Breast epithelium (tissue), 4 donors: Measurements from ENCODE around the gene SLC25A10. TPM values are rescaled to one million over a fixed set of nuclear protein-coding genes. Genes with fewer than 3 reads are reported as not detected.
A peak's percentile ranks its signal among the peaks of the same experiment; 100 is the strongest.

Source experiments
- DNase-seq, 2 donors: peaks; one replicate each; pipeline ENCODE4 v3.0.0-alpha.2; 2019; ENCODE audit warnings: low spot score in 2 of 2
- H3K27ac ChIP-seq, 2 donors: fragments of 200-600 bp; sonication (generic) in 1 of 2; one replicate each; pipeline ENCODE4 v1.5.1; 2016 to 2019; ENCODE audit warnings: mild to moderate bottlenecking in 1 of 2
- H3K27me3 ChIP-seq, 2 donors: fragments of 200-600 bp; sonication (generic) in 1 of 2; one replicate each; pipeline versions ENCODE4 v1.5.1 to v1.6.0; 2017 to 2019; ENCODE audit warnings: control low read depth in 1 of 2, mild to moderate bottlenecking in 1 of 2
- H3K36me3 ChIP-seq: fragments of 200-600 bp; one replicate; pipeline ENCODE4 v1.5.1; 2019
- H3K4me1 ChIP-seq, 2 donors: fragments of 200-600 bp; sonication (generic); one replicate each; pipeline ENCODE4 v1.5.1; 2016 to 2019; ENCODE audit warnings: control low read depth in 1 of 2
- H3K4me3 ChIP-seq, 3 donors: fragments of 200-600 bp; sonication (generic); 1 replicate in 2 of 3; 2 replicates in 1 of 3; pipeline ENCODE4 v1.5.1; 2016 to 2019; ENCODE audit warnings: mild to moderate bottlenecking in 3 of 3, moderate library complexity in 2 of 3
- H3K9me3 ChIP-seq, 2 donors: fragments of 200-600 bp; sonication (generic) in 1 of 2; one replicate each; pipeline ENCODE4 v1.5.1; 2016 to 2019; ENCODE audit warnings: control low read depth in 1 of 2
- POLR2A ChIP-seq: fragments of 450-650 bp; IDR thresholded peaks from one replicate; pipeline ENCODE4 v1.6.1; 2016; ENCODE audit warnings: antibody characterized with exemption, mild to moderate bottlenecking, moderate library complexity
- POLR2AphosphoS5 ChIP-seq, 3 donors: sonication (generic); formaldehyde crosslinking; IDR thresholded peaks; one replicate each; pipeline ENCODE4 v1.6.1; 2017; ENCODE audit warnings: antibody characterized with exemption in 3 of 3
- intact Hi-C: fragments of 100-400 bp; cut with DNase I; formaldehyde crosslinking; loops from one replicate; pipeline ENCODE4 v1.15.1; 2023; ENCODE audit warnings: low total_unique reads
- total RNA-seq, 3 donors: library from RNA; depleted of rRNA; stranded (reverse); fragments of >200 nt; gene quantifications; one replicate each; pipeline ENCODE4 v1.1.0, GENCODE V29; 2016
- TF ChIP-seq, protein P1 (sequence below), 3 donors: fragments of 450-650 bp; IDR thresholded peaks; one replicate each; pipeline ENCODE4 v1.5.1; 2016 to 2017; ENCODE audit warnings: antibody characterized with exemption in 3 of 3, mild to moderate bottlenecking in 3 of 3, moderate library complexity in 3 of 3

The SLC25A10 gene
- total RNA-seq, 3 donors from 2014 or later, result 9.8 to 28.0 (median 24.4) TPM

DNA sequence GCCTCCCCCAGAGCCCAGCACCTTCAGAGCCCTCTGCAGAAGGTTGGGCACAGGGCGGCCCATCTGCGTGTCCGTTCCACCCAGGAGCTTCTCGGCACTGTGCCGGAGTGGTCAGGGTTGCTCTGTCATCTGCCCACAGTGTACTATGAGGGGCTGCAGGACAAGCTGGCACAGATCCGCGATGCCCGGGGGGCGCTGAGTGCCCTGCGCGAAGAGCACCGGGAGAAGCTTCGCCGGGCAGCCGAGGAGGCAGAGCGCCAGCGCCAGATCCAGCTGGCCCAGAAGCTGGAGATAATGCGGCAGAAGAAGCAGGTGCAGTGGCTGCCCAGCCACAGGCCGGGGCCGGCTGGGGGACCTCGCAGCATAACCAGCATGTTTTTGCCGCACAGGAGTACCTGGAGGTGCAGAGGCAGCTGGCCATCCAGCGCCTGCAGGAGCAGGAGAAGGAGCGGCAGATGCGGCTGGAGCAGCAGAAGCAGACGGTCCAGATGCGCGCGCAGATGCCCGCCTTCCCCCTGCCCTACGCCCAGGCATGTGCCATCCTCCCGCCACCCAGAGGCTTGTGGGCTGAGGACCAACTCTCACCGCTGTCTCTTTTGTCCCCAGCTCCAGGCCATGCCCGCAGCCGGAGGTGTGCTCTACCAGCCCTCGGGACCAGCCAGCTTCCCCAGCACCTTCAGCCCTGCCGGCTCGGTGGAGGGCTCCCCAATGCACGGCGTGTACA is 15.7 kb upstream of the SLC25A10 start:
- Histone ChIP-seq H3K27me3 (no peaks in the 10 kb centered on the region), H3K4me1 (peaks cover 2 to 3% of the 10 kb centered on the region in 2 donors), H3K27ac (no peak overlapping the region), H3K36me3 (peaks cover 12% of the 10 kb centered on the region), H3K4me3 (no peak overlapping the region), H3K9me3 (no peaks in the 10 kb centered on the region)
- intact Hi-C loops, result no loop called here
- DNase-seq, result no peak
- TF ChIP-seq POLR2A, result no peak
- TF ChIP-seq, protein P1, sequence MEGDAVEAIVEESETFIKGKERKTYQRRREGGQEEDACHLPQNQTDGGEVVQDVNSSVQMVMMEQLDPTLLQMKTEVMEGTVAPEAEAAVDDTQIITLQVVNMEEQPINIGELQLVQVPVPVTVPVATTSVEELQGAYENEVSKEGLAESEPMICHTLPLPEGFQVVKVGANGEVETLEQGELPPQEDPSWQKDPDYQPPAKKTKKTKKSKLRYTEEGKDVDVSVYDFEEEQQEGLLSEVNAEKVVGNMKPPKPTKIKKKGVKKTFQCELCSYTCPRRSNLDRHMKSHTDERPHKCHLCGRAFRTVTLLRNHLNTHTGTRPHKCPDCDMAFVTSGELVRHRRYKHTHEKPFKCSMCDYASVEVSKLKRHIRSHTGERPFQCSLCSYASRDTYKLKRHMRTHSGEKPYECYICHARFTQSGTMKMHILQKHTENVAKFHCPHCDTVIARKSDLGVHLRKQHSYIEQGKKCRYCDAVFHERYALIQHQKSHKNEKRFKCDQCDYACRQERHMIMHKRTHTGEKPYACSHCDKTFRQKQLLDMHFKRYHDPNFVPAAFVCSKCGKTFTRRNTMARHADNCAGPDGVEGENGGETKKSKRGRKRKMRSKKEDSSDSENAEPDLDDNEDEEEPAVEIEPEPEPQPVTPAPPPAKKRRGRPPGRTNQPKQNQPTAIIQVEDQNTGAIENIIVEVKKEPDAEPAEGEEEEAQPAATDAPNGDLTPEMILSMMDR (IDR thresholded peaks at IDR 0.05), result no peak
- no peak for TF ChIP-seq POLR2AphosphoS5 (IDR thresholded peaks at IDR 0.05)

DNA sequence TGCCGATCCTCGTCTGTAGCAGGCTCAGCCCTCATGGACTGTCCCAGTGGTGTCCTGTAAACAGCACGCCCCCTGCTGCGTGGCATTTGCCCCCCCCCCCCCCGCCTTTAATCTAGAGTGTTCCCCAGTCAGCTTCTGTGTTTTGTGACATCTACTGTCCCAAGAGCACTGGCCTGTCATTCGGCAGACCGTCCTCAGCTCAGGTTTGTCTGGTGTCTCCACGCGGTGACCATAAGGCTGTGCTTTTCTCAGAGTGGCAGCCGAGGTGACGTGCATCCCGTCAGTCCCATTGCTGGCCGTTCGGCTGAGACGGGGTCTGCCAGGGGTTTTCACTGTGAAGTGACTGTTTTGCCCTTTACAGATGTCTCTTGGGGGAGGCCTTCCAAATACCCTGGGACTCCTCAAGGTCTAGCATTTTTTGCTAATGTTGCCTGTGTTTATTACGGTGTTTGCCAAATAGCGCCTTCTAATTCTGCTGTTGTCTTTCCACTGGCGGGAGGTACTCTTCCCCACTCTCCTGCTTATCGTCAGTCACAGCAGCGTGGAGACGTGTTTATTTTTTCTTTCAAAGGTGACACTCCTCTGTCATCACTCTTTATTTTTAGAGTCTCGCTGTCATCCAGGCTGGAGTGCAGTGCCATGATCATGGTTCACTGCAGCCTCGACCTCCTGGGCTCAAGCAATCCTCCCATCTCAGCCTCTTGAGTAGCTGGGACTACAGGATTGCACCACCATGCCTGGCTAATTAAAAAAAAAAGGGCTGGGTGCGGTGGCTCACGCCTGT is 14.6 kb upstream of the SLC25A10 start:
- TF ChIP-seq POLR2AphosphoS5 (IDR thresholded peaks at IDR 0.05) (no peak), POLR2A (no peak)
- TF ChIP-seq, protein P1 (IDR thresholded peaks at IDR 0.05), result no peak
- Histone ChIP-seq H3K4me1 (peaks cover 10 to 13% of the 10 kb centered on the region in 2 donors), H3K9me3 (no peaks in the 10 kb centered on the region), H3K27me3 (no peaks in the 10 kb centered on the region), H3K27ac (no peak overlapping the region), H3K36me3 (peaks cover 6% of the 10 kb centered on the region), H3K4me3 (no peak overlapping the region)
- DNase-seq, result no peak
- intact Hi-C loops, result no loop called here

DNA sequence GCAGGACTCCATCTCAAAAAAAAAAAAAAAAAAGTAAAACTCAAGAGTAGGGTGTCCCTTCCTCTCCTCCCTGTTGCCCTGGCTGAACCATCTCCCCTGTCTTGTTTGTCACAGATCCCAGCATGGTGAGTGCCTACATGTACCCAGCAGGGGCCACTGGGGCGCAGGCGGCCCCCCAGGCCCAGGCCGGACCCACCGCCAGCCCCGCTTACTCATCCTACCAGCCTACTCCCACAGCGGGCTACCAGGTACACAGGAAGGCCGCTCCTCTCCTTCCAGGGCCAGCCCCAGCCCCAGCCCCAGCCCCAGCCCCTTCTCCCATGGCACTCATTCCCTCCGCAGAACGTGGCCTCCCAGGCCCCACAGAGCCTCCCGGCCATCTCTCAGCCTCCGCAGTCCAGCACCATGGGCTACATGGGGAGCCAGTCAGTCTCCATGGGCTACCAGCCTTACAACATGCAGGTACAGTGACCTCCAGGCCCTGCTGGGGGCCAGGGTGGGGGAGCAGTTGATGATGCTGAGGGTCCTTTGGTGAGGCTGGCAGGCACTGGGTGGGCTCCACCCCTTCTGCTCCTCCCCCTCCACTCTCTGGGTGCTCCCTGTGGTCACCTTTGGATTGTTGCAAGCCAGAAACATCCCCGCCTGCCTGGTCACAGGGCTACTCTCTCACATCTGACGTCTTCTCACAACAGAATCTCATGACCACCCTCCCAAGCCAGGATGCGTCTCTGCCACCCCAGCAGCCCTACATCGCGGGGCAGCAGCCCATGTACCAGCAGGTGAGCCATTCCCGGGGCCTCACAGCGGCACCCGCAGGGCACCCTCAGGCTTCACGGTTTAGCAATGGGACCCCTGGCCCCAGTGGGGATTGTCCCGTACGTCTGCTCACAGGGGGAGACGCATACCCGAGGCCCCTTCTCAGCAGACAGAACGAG is 11.5 kb upstream of the SLC25A10 start:
- Histone ChIP-seq H3K27me3 (no peaks in the 10 kb centered on the region), H3K9me3 (no peaks in the 10 kb centered on the region), H3K4me1 (peaks cover 23% of the 10 kb centered on the region in 2 donors), H3K4me3 (peak overlapping the region in 1 of 3 donors; percentile 99), H3K36me3 (peaks cover 6% of the 10 kb centered on the region), H3K27ac (no peak overlapping the region)
- DNase-seq, result no peak
- TF ChIP-seq POLR2A (no peak), POLR2AphosphoS5 (IDR thresholded peaks at IDR 0.05) (no peak)
- TF ChIP-seq, protein P1 (IDR thresholded peaks at IDR 0.05), result no peak
- intact Hi-C loops, result no loop called here

DNA sequence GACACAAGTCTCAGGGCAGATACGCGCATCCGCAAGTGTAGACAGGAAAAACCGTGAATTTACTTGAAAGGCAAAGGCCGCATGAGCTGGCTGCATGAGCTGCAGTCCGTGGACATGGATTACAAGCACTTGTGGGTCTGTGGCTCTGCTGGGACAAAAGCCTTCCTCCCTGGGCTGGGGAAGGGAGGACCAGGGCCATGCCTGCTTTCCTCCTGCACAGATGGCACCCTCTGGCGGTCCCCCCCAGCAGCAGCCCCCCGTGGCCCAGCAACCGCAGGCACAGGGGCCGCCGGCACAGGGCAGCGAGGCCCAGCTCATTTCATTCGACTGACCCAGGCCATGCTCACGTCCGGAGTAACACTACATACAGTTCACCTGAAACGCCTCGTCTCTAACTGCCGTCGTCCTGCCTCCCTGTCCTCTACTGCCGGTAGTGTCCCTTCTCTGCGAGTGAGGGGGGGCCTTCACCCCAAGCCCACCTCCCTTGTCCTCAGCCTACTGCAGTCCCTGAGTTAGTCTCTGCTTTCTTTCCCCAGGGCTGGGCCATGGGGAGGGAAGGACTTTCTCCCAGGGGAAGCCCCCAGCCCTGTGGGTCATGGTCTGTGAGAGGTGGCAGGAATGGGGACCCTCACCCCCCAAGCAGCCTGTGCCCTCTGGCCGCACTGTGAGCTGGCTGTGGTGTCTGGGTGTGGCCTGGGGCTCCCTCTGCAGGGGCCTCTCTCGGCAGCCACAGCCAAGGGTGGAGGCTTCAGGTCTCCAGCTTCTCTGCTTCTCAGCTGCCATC is 10.6 kb upstream of the SLC25A10 start:
- intact Hi-C loops, result no loop called here
- peak overlapping the region; percentile 38 to 95 for H3K27ac ChIP-seq
- H3K27me3 ChIP-seq, result no peaks in the 10 kb centered on the region
- DNase-seq, result no peak
- peaks cover 23% of the 10 kb centered on the region in 2 donors for H3K4me1 ChIP-seq
- H3K36me3 ChIP-seq, result peaks cover 3% of the 10 kb centered on the region
- no peaks in the 10 kb centered on the region for H3K9me3 ChIP-seq
- H3K4me3 ChIP-seq, result peak overlapping the region; percentile 73 to 99 (median 81)
- no peak for TF ChIP-seq POLR2A
- TF ChIP-seq, protein P1 (IDR thresholded peaks at IDR 0.05), result no peak
- TF ChIP-seq POLR2AphosphoS5 (IDR thresholded peaks at IDR 0.05), result no peak
